ENCODE results near the gene MPPED2. TPM values are rescaled to one million over a fixed set of nuclear protein-coding genes. Genes with fewer than 3 reads are reported as not detected.

The MPPED2 gene
- total and polyA plus RNA-seq, 3 donors from 2014 or later = 5.0 to 13.4 (median 13.1) TPM

GRCh38 chr11:30424321-30424720 lies 161.8 kb downstream of the MPPED2 start:
- DNase-seq = no peak
- intact Hi-C loops (cut with DNase I; ENCODE audit: low total_unique reads) = no loop called here
- H3K4me1 ChIP-seq = no peaks in the 10 kb centered on the region
- no peaks in the 10 kb centered on the region for H3K27me3 ChIP-seq
- no peaks in the 10 kb centered on the region for H3K9me3 ChIP-seq
- H3K4me3 ChIP-seq = no peak overlapping the region
- no peak for TF ChIP-seq CTCF (IDR thresholded peaks at IDR 0.05)
- no peaks in the 10 kb centered on the region for H3K36me3 ChIP-seq (ENCODE audit: low read depth, missing control alignments)
- no peak overlapping the region for H3K27ac ChIP-seq
- 74 to 82% methylated on average over 10 of the region's 10 CpGs for WGBS, 2 donors

- Histone ChIP-seq H3K27ac (no peak overlapping the region), H3K4me3 (no peak overlapping the region), H3K36me3 (ENCODE audit: low read depth, missing control alignments) (no peaks in the 10 kb centered on the region), H3K4me1 (no peaks in the 10 kb centered on the region), H3K27me3 (no peaks in the 10 kb centered on the region), H3K9me3 (no peaks in the 10 kb centered on the region)
- intact Hi-C loops (cut with DNase I; ENCODE audit: low total_unique reads) = no loop called here
- WGBS, 2 donors = 73 to 84% methylated on average over 6 of the region's 6 CpGs
- TF ChIP-seq CTCF (IDR thresholded peaks at IDR 0.05) (no peak), POLR2A (IDR thresholded peaks at IDR 0.05) (no peak)
- DNase-seq = no peak
Observed at GRCh38 chr11:30423886-30424285, 162.3 kb downstream of the MPPED2 start.

GRCh38 chr11:30423279-30423648 lies 162.9 kb downstream of the MPPED2 start:
- Histone ChIP-seq H3K9me3 (no peaks in the 10 kb centered on the region), H3K4me3 (no peak overlapping the region), H3K4me1 (no peaks in the 10 kb centered on the region), H3K27me3 (no peaks in the 10 kb centered on the region), H3K36me3 (ENCODE audit: low read depth, missing control alignments) (no peaks in the 10 kb centered on the region), H3K27ac (no peak overlapping the region)
- intact Hi-C loops (cut with DNase I; ENCODE audit: low total_unique reads) = no loop called here
- no peak for TF ChIP-seq CTCF (IDR thresholded peaks at IDR 0.05)
- no peak for TF ChIP-seq POLR2A (IDR thresholded peaks at IDR 0.05)
- WGBS, 2 donors = 76 to 77% methylated on average over 5 of the region's 5 CpGs
- DNase-seq = no peak

GRCh38 chr11:30422447-30423278 lies 163.5 kb downstream of the MPPED2 start:
- no peak overlapping the region for H3K27ac ChIP-seq
- intact Hi-C loops (cut with DNase I; ENCODE audit: low total_unique reads) = no loop called here
- no peak for DNase-seq

More at GRCh38 chr11:30422447-30423278, 163.5 kb downstream of the MPPED2 start:
- Histone ChIP-seq H3K9me3 (no peaks in the 10 kb centered on the region), H3K27me3 (no peaks in the 10 kb centered on the region), H3K4me3 (no peak overlapping the region), H3K36me3 (ENCODE audit: low read depth, missing control alignments) (no peaks in the 10 kb centered on the region), H3K4me1 (no peaks in the 10 kb centered on the region)
- WGBS, 2 donors = 45 to 52% methylated on average over 5 of the region's 5 CpGs
- TF ChIP-seq CTCF (IDR thresholded peaks at IDR 0.05) (no peak), POLR2A (IDR thresholded peaks at IDR 0.05) (no peak)
